Liver (tissue), 9 donors: Measurements from ENCODE around the gene ILK. TPM values are rescaled to one million over a fixed set of nuclear protein-coding genes. Genes with fewer than 3 reads are reported as not detected.

ENCODE experiments used
- DNase-seq: peaks from one replicate; pipeline ENCODE4 v3.0.0-alpha.2; 2017; ENCODE audit warnings: low spot score
- H3K27ac ChIP-seq, 2 donors: one replicate each; pipeline ENCODE4 v1.7.0; 2013; ENCODE audit warnings: inconsistent platforms in 2 of 2, low read length in 2 of 2, control low read depth in 1 of 2, low read depth in 1 of 2, mild to moderate bottlenecking in 1 of 2
- H3K27me3 ChIP-seq, 4 donors: one replicate each; pipeline versions ENCODE4 v1.6.1 to v1.7.0; 2013; ENCODE audit warnings: low read length in 3 of 4, inconsistent platforms in 1 of 4, mild to moderate bottlenecking in 1 of 4, moderate library complexity in 1 of 4; ENCODE audit not compliant: control insufficient read depth in 4 of 4, insufficient read depth in 4 of 4
- H3K36me3 ChIP-seq, 4 donors: one replicate each; pipeline versions ENCODE4 v1.6.1 to v1.7.0; 2013; ENCODE audit warnings: low read length in 3 of 4, mild to moderate bottlenecking in 3 of 4, low read depth in 1 of 4, moderate library complexity in 1 of 4; ENCODE audit not compliant: control insufficient read depth in 4 of 4, insufficient read depth in 3 of 4
- H3K4me1 ChIP-seq, 4 donors: one replicate each; pipeline versions ENCODE4 v1.6.1 to v1.7.0; 2013; ENCODE audit warnings: low read length in 3 of 4, mild to moderate bottlenecking in 3 of 4, moderate library complexity in 1 of 4; ENCODE audit not compliant: control insufficient read depth in 4 of 4, insufficient read depth in 4 of 4
- H3K4me3 ChIP-seq, 3 donors: one replicate each; pipeline versions ENCODE4 v1.6.1 to v1.7.0; 2013; ENCODE audit warnings: low read length in 3 of 3, control low read depth in 1 of 3, low read depth in 1 of 3, mild to moderate bottlenecking in 1 of 3
- H3K9ac ChIP-seq, 2 donors: one replicate each; pipeline ENCODE4 v1.7.0; 2013; ENCODE audit warnings: low read length in 2 of 2, mild to moderate bottlenecking in 2 of 2, moderate library complexity in 2 of 2, control low read depth in 1 of 2, low read depth in 1 of 2
- H3K9me3 ChIP-seq, 4 donors: one replicate each; pipeline versions ENCODE4 v1.6.1 to v1.7.0; 2013; ENCODE audit warnings: low read length in 3 of 4; ENCODE audit not compliant: control insufficient read depth in 4 of 4
- ATF3 ChIP-seq: IDR thresholded peaks from 2 replicates; pipeline ENCODE4 v1.6.1; 2016; ENCODE audit warnings: antibody characterized with exemption
- EGR1 ChIP-seq, 2 donors: IDR thresholded peaks; 2 replicates each; pipeline ENCODE4 v1.6.1; 2016 to 2018; ENCODE audit warnings: antibody characterized with exemption in 2 of 2, low read depth in 2 of 2
- FOXA1 ChIP-seq: IDR thresholded peaks from 2 replicates; pipeline ENCODE4 v1.6.1; 2016; ENCODE audit warnings: antibody characterized with exemption
- FOXA2 ChIP-seq: IDR thresholded peaks from 2 replicates; pipeline ENCODE4 v1.6.1; 2016; ENCODE audit warnings: antibody characterized with exemption
- GABPA ChIP-seq, 2 donors: IDR thresholded peaks in 1 of 2; conservative IDR thresholded peaks in 1 of 2; 2 replicates each; pipeline ENCODE4 v1.6.1; 2016; ENCODE audit warnings: antibody characterized with exemption in 2 of 2, mild to moderate bottlenecking in 1 of 2, moderate library complexity in 1 of 2
- HNF4A ChIP-seq, 2 donors: conservative IDR thresholded peaks; 2 replicates each; pipeline ENCODE4 v1.6.1; 2016; ENCODE audit warnings: antibody characterized with exemption in 2 of 2, mild to moderate bottlenecking in 2 of 2
- HNF4G ChIP-seq: IDR thresholded peaks from 2 replicates; pipeline ENCODE4 v1.6.1; 2016; ENCODE audit warnings: antibody characterized with exemption
- JUND ChIP-seq, 2 donors: IDR thresholded peaks; 2 replicates each; pipeline ENCODE4 v1.6.1; 2016; ENCODE audit warnings: antibody characterized with exemption in 2 of 2
- NR2F2 ChIP-seq: IDR thresholded peaks from 2 replicates; pipeline ENCODE4 v1.6.1; 2016; ENCODE audit warnings: antibody characterized with exemption
- RXRA ChIP-seq, 2 donors: IDR thresholded peaks; 2 replicates each; pipeline ENCODE4 v1.6.1; 2017 to 2018; ENCODE audit warnings: antibody characterized with exemption in 2 of 2, mild to moderate bottlenecking in 1 of 2
- SP1 ChIP-seq: IDR thresholded peaks from 2 replicates; pipeline ENCODE4 v1.6.1; 2018; ENCODE audit warnings: antibody characterized with exemption, mild to moderate bottlenecking
- TAF1 ChIP-seq: conservative IDR thresholded peaks from 2 replicates; pipeline ENCODE4 v1.6.1; 2016; ENCODE audit warnings: antibody characterized with exemption, mild to moderate bottlenecking
- WGBS: extraction: QIAGEN DNeasy Blood & Tissue Kit; methylation state at CpG from one replicate; pipeline ENCODE4 v1.1.7; 2013; 5-methylcytosine and 5-hydroxymethylcytosine counted together
- polyA plus RNA-seq, 2 donors: library from polyadenylated mRNA; stranded (reverse) in 1 of 2; unstranded in 1 of 2; fragments of 200-250 nt in 1 of 2; fragments of >200 nt in 1 of 2; fragmentation: Nextera tagmentation in 1 of 2; extraction: Ambion mirVana in 1 of 2; gene quantifications; one replicate each; pipeline versions ENCODE4 v1.2.1 to v1.2.3, GENCODE V29; 2013 to 2015
- total RNA-seq, 2 donors: library from RNA; depleted of rRNA; stranded (reverse); fragments of >200 nt; gene quantifications; one replicate each; pipeline ENCODE4 v1.2.3, GENCODE V29; 2014
- TF ChIP-seq, protein P1 (sequence below): IDR thresholded peaks from 2 replicates; pipeline ENCODE4 v1.6.1; 2016; ENCODE audit warnings: antibody characterized with exemption, mild to moderate bottlenecking
- TF ChIP-seq, protein P2 (sequence below): IDR thresholded peaks from 2 replicates; pipeline ENCODE4 v1.6.1; 2016; ENCODE audit warnings: antibody characterized with exemption
- TF ChIP-seq, protein P3 (sequence below): fragments of 150-350 bp; IDR thresholded peaks from 2 replicates; pipeline ENCODE4 v1.5.1; 2017; ENCODE audit warnings: improper control_type of control experiment, low read depth, low read length; ENCODE audit not compliant: missing input control
- donor health status: healthy.
- donor health status: healthy.
- donor health status: healthy.
- donor health status: healthy.
- donor health status: healthy.

Gene ILK
- total and polyA plus RNA-seq, 4 donors: 29.6 to 69.1 (median 48.2) TPM

DNA sequence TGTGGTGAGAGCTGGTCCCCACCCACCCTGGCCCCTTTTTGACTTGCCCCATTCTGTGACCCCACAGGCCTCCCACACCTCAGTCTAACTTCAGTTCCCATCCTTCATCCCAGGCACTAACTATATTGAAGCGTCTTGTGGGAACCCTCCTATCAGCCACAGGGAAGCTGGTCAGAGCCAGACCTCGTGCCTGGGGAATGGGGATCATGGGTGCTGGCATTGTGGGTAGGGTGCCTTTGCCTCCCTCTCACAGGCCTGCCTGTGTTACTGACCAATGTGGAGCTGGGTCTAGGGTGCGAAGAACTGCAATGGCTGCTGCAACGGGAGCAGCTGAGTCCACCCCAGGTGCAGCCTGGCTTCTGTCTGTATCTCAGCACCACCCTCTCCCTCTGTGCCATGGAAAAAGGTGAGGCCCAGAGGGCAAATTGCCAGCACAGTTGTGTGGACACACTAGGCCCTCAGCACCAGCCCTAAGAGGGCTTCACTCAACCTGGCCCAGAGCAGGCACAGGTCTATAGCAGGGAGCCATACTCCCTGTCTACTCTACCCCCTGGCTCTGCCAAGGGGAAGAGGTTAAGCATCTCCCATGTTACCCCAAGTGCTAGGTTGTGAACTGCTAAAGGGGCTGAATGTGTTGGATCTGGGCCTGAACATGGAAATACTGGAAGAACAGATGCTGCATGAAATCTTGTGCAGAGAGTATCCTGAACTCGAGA lies 37.4 kb upstream of the ILK start:
- H3K9ac ChIP-seq: no peak overlapping the region
- H3K4me3 ChIP-seq: no peak overlapping the region
- TF ChIP-seq NR2F2 (no peak), HNF4G (no peak), GABPA (IDR thresholded peaks at IDR 0.05 in 1 of 2, conservative IDR thresholded peaks at IDR 0.05 in 1 of 2) (no peak), RXRA (IDR thresholded peaks at IDR 0.05) (no peak), ATF3 (no peak), JUND (IDR thresholded peaks at IDR 0.05) (no peak), TAF1 (no peak), SP1 (no peak), HNF4A (conservative IDR thresholded peaks at IDR 0.05) (no peak), FOXA2 (no peak), FOXA1 (no peak), EGR1 (IDR thresholded peaks at IDR 0.05; ENCODE audit: low read depth in 2 of 2) (no peak)
- TF ChIP-seq, protein P1, sequence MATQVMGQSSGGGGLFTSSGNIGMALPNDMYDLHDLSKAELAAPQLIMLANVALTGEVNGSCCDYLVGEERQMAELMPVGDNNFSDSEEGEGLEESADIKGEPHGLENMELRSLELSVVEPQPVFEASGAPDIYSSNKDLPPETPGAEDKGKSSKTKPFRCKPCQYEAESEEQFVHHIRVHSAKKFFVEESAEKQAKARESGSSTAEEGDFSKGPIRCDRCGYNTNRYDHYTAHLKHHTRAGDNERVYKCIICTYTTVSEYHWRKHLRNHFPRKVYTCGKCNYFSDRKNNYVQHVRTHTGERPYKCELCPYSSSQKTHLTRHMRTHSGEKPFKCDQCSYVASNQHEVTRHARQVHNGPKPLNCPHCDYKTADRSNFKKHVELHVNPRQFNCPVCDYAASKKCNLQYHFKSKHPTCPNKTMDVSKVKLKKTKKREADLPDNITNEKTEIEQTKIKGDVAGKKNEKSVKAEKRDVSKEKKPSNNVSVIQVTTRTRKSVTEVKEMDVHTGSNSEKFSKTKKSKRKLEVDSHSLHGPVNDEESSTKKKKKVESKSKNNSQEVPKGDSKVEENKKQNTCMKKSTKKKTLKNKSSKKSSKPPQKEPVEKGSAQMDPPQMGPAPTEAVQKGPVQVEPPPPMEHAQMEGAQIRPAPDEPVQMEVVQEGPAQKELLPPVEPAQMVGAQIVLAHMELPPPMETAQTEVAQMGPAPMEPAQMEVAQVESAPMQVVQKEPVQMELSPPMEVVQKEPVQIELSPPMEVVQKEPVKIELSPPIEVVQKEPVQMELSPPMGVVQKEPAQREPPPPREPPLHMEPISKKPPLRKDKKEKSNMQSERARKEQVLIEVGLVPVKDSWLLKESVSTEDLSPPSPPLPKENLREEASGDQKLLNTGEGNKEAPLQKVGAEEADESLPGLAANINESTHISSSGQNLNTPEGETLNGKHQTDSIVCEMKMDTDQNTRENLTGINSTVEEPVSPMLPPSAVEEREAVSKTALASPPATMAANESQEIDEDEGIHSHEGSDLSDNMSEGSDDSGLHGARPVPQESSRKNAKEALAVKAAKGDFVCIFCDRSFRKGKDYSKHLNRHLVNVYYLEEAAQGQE: no peak
- TF ChIP-seq, protein P2, sequence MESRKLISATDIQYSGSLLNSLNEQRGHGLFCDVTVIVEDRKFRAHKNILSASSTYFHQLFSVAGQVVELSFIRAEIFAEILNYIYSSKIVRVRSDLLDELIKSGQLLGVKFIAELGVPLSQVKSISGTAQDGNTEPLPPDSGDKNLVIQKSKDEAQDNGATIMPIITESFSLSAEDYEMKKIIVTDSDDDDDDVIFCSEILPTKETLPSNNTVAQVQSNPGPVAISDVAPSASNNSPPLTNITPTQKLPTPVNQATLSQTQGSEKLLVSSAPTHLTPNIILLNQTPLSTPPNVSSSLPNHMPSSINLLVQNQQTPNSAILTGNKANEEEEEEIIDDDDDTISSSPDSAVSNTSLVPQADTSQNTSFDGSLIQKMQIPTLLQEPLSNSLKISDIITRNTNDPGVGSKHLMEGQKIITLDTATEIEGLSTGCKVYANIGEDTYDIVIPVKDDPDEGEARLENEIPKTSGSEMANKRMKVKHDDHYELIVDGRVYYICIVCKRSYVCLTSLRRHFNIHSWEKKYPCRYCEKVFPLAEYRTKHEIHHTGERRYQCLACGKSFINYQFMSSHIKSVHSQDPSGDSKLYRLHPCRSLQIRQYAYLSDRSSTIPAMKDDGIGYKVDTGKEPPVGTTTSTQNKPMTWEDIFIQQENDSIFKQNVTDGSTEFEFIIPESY: no peak
- TF ChIP-seq, protein P3, sequence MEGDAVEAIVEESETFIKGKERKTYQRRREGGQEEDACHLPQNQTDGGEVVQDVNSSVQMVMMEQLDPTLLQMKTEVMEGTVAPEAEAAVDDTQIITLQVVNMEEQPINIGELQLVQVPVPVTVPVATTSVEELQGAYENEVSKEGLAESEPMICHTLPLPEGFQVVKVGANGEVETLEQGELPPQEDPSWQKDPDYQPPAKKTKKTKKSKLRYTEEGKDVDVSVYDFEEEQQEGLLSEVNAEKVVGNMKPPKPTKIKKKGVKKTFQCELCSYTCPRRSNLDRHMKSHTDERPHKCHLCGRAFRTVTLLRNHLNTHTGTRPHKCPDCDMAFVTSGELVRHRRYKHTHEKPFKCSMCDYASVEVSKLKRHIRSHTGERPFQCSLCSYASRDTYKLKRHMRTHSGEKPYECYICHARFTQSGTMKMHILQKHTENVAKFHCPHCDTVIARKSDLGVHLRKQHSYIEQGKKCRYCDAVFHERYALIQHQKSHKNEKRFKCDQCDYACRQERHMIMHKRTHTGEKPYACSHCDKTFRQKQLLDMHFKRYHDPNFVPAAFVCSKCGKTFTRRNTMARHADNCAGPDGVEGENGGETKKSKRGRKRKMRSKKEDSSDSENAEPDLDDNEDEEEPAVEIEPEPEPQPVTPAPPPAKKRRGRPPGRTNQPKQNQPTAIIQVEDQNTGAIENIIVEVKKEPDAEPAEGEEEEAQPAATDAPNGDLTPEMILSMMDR: no peak
- H3K27ac ChIP-seq: no peak overlapping the region
- 96% methylated on average over 5 of the region's 5 CpGs for WGBS
- DNase-seq: no peak
- no peaks in the 10 kb centered on the region for H3K27me3 ChIP-seq
- H3K4me1 ChIP-seq: peaks cover 3 to 30% (median 26%) of the 10 kb centered on the region in 4 donors
- H3K9me3 ChIP-seq: no peaks in the 10 kb centered on the region
- H3K36me3 ChIP-seq: no peaks in the 10 kb centered on the region
